ENCODE results near the gene RFXAP.
"Not testable (repeated sequence)": the region's sequence is repeated elsewhere in the genome, so short reads cannot be mapped to it uniquely, and the experiment has no call there.

RFXAP gene

GRCh38 chr13:36786175-36786574, 32.8 kb upstream of the RFXAP start:
- not testable (repeated sequence) for H4K91ac ChIP-seq (ENCODE audit: low read depth, low read length, poor library complexity); H3K4me1 ChIP-seq (ENCODE audit: control insufficient read depth in 2 of 2, insufficient read depth in 1 of 2, low read depth in 1 of 2, low read length in 2 of 2); H3K4me3 ChIP-seq (ENCODE audit: low read length in 2 of 2); H3K4me2 ChIP-seq (ENCODE audit: insufficient read depth, low read length, poor library complexity, severe bottlenecking); H2BK12ac ChIP-seq (ENCODE audit: low read length); H3K14ac ChIP-seq (ENCODE audit: low read length); H4K8ac ChIP-seq (ENCODE audit: low read depth, low read length); H3K27ac ChIP-seq (replicated peaks; ENCODE audit: low read length); H2BK5ac ChIP-seq (ENCODE audit: low read length); H2BK120ac ChIP-seq (ENCODE audit: low read depth, low read length); H2BK15ac ChIP-seq (ENCODE audit: low read length); DNase-seq (ENCODE audit: low spot score); H3K9me3 ChIP-seq (replicated peaks in 1 of 2; ENCODE audit: control insufficient read depth in 2 of 2, insufficient read depth in 1 of 2, low read depth in 1 of 2, low read length in 2 of 2); H3K36me3 ChIP-seq (replicated peaks in 1 of 2; ENCODE audit: control insufficient read depth in 2 of 2, insufficient read depth in 2 of 2, low read length in 2 of 2); H3K79me1 ChIP-seq (ENCODE audit: low read depth, low read length); H2AFZ ChIP-seq (ENCODE audit: low read length); H3K9ac ChIP-seq (ENCODE audit: low read depth, low read length, poor library complexity); H3K23ac ChIP-seq (ENCODE audit: low read depth, low read length, poor library complexity); H3K4ac ChIP-seq (ENCODE audit: low read length); H3K27me3 ChIP-seq (ENCODE audit: control insufficient read depth in 3 of 3, insufficient read depth in 3 of 3, low read depth in 1 of 3, low read length in 3 of 3); H3K18ac ChIP-seq (ENCODE audit: low read length); H2AK5ac ChIP-seq (ENCODE audit: low read depth, low read length)
- WGBS, 2 donors (ENCODE audit: extremely low coverage in 2 of 2, insufficient read length in 2 of 2, insufficient replicate concordance in 1 of 2): no CpG with 5 or more reads among the region's 4 CpGs

DNA sequence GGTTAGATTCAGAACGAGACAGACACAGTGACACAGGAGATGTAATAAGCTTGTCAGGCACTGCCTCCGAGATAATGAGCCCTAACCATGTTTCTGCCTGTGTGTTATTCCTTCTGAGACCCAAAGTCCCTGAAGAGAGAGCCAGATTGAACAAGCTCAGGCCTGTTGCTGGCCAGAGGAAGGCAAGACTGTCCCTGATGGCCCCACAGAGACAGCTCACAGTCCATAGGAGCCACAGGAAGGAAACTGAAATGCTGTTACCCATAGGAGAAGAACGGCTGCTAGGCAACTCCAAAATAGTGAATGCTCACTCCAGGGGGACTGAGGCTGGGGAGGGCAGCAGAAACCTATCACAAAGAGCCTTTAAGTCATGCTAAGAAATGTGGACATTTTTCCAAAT, 31.8 kb upstream of the RFXAP start:
- H3K4me1 ChIP-seq (ENCODE audit: control insufficient read depth in 2 of 2, insufficient read depth in 1 of 2, low read depth in 1 of 2, low read length in 2 of 2): peaks cover 0 to 8% of the 10 kb centered on the region in 2 donors
- H2AK5ac ChIP-seq (ENCODE audit: low read depth, low read length): no peak overlapping the region
- H2BK120ac ChIP-seq (ENCODE audit: low read depth, low read length): no peak overlapping the region
- no peak overlapping the region for H2BK5ac ChIP-seq (ENCODE audit: low read length)
- H3K36me3 ChIP-seq (replicated peaks in 1 of 2; ENCODE audit: control insufficient read depth in 2 of 2, insufficient read depth in 2 of 2, low read length in 2 of 2): no peaks in the 10 kb centered on the region
- no peak overlapping the region for H2BK12ac ChIP-seq (ENCODE audit: low read length)
- H3K9me3 ChIP-seq (replicated peaks in 1 of 2; ENCODE audit: control insufficient read depth in 2 of 2, insufficient read depth in 1 of 2, low read depth in 1 of 2, low read length in 2 of 2): no peaks in the 10 kb centered on the region
- no peaks in the 10 kb centered on the region for H3K27me3 ChIP-seq (ENCODE audit: control insufficient read depth in 3 of 3, insufficient read depth in 3 of 3, low read depth in 1 of 3, low read length in 3 of 3)
- no peak overlapping the region for H3K27ac ChIP-seq (replicated peaks; ENCODE audit: low read length)
- H3K4me2 ChIP-seq (ENCODE audit: insufficient read depth, low read length, poor library complexity, severe bottlenecking): no peak overlapping the region
- no peaks in the 10 kb centered on the region for H3K79me1 ChIP-seq (ENCODE audit: low read depth, low read length)
- H3K4ac ChIP-seq (ENCODE audit: low read length): no peak overlapping the region
- H3K23ac ChIP-seq (ENCODE audit: low read depth, low read length, poor library complexity): no peak overlapping the region
- DNase-seq (ENCODE audit: low spot score): no peak
- H4K8ac ChIP-seq (ENCODE audit: low read depth, low read length): no peak overlapping the region
- H3K4me3 ChIP-seq (ENCODE audit: low read length in 2 of 2): no peak overlapping the region
- H3K14ac ChIP-seq (ENCODE audit: low read length): no peak overlapping the region
- H3K9ac ChIP-seq (ENCODE audit: low read depth, low read length, poor library complexity): no peak overlapping the region
- no peak overlapping the region for H4K91ac ChIP-seq (ENCODE audit: low read depth, low read length, poor library complexity)
- WGBS, 2 donors (ENCODE audit: extremely low coverage in 2 of 2, insufficient read length in 2 of 2, insufficient replicate concordance in 1 of 2): no CpG with 5 or more reads among the region's 3 CpGs
- H2AFZ ChIP-seq (ENCODE audit: low read length): peak overlapping the region; percentile 90
- no peak overlapping the region for H3K18ac ChIP-seq (ENCODE audit: low read length)
- no peak overlapping the region for H2BK15ac ChIP-seq (ENCODE audit: low read length)

GRCh38 chr13:36788276-36788675, 30.7 kb upstream of the RFXAP start:
- Histone ChIP-seq H2AFZ (ENCODE audit: low read length) (no peak overlapping the region), H2BK5ac (ENCODE audit: low read length) (no peak overlapping the region), H3K27me3 (ENCODE audit: control insufficient read depth in 3 of 3, insufficient read depth in 3 of 3, low read depth in 1 of 3, low read length in 3 of 3) (no peaks in the 10 kb centered on the region), H3K18ac (ENCODE audit: low read length) (no peak overlapping the region), H4K8ac (ENCODE audit: low read depth, low read length) (no peak overlapping the region), H3K9ac (ENCODE audit: low read depth, low read length, poor library complexity) (no peak overlapping the region), H3K4me1 (ENCODE audit: control insufficient read depth in 2 of 2, insufficient read depth in 1 of 2, low read depth in 1 of 2, low read length in 2 of 2) (peaks cover 0 to 8% of the 10 kb centered on the region in 2 donors), H3K4me2 (ENCODE audit: insufficient read depth, low read length, poor library complexity, severe bottlenecking) (no peak overlapping the region), H3K4me3 (ENCODE audit: low read length in 2 of 2) (no peak overlapping the region), H2BK12ac (ENCODE audit: low read length) (no peak overlapping the region), H3K14ac (ENCODE audit: low read length) (no peak overlapping the region), H3K79me1 (ENCODE audit: low read depth, low read length) (no peaks in the 10 kb centered on the region), H3K9me3 (replicated peaks in 1 of 2; ENCODE audit: control insufficient read depth in 2 of 2, insufficient read depth in 1 of 2, low read depth in 1 of 2, low read length in 2 of 2) (no peaks in the 10 kb centered on the region), H3K27ac (replicated peaks; ENCODE audit: low read length) (no peak overlapping the region), H3K23ac (ENCODE audit: low read depth, low read length, poor library complexity) (no peak overlapping the region), H4K91ac (ENCODE audit: low read depth, low read length, poor library complexity) (no peak overlapping the region), H2BK15ac (ENCODE audit: low read length) (no peak overlapping the region), H2BK120ac (ENCODE audit: low read depth, low read length) (no peak overlapping the region), H2AK5ac (ENCODE audit: low read depth, low read length) (no peak overlapping the region), H3K4ac (ENCODE audit: low read length) (no peak overlapping the region), H3K36me3 (replicated peaks in 1 of 2; ENCODE audit: control insufficient read depth in 2 of 2, insufficient read depth in 2 of 2, low read length in 2 of 2) (no peaks in the 10 kb centered on the region)
- WGBS, 2 donors (ENCODE audit: extremely low coverage in 2 of 2, insufficient read length in 2 of 2, insufficient replicate concordance in 1 of 2): no CpG with 5 or more reads among the region's 4 CpGs
- DNase-seq (ENCODE audit: low spot score): no peak

- Histone ChIP-seq H3K36me3 (replicated peaks in 1 of 2; ENCODE audit: control insufficient read depth in 2 of 2, insufficient read depth in 2 of 2, low read length in 2 of 2) (no peaks in the 10 kb centered on the region), H4K8ac (ENCODE audit: low read depth, low read length) (no peak overlapping the region), H3K79me1 (ENCODE audit: low read depth, low read length) (no peaks in the 10 kb centered on the region), H3K4me1 (ENCODE audit: control insufficient read depth in 2 of 2, insufficient read depth in 1 of 2, low read depth in 1 of 2, low read length in 2 of 2) (peaks cover 0 to 8% of the 10 kb centered on the region in 2 donors), H3K18ac (ENCODE audit: low read length) (no peak overlapping the region), H3K9ac (ENCODE audit: low read depth, low read length, poor library complexity) (no peak overlapping the region), H4K91ac (ENCODE audit: low read depth, low read length, poor library complexity) (no peak overlapping the region), H3K4me2 (ENCODE audit: insufficient read depth, low read length, poor library complexity, severe bottlenecking) (no peak overlapping the region), H2BK120ac (ENCODE audit: low read depth, low read length) (no peak overlapping the region), H3K4me3 (ENCODE audit: low read length in 2 of 2) (no peak overlapping the region), H2BK12ac (ENCODE audit: low read length) (no peak overlapping the region), H3K27ac (replicated peaks; ENCODE audit: low read length) (no peak overlapping the region), H2BK15ac (ENCODE audit: low read length) (no peak overlapping the region), H3K27me3 (ENCODE audit: control insufficient read depth in 3 of 3, insufficient read depth in 3 of 3, low read depth in 1 of 3, low read length in 3 of 3) (no peaks in the 10 kb centered on the region), H3K9me3 (replicated peaks in 1 of 2; ENCODE audit: control insufficient read depth in 2 of 2, insufficient read depth in 1 of 2, low read depth in 1 of 2, low read length in 2 of 2) (no peaks in the 10 kb centered on the region), H3K23ac (ENCODE audit: low read depth, low read length, poor library complexity) (no peak overlapping the region), H3K14ac (ENCODE audit: low read length) (no peak overlapping the region), H3K4ac (ENCODE audit: low read length) (no peak overlapping the region), H2AK5ac (ENCODE audit: low read depth, low read length) (no peak overlapping the region), H2AFZ (ENCODE audit: low read length) (no peak overlapping the region), H2BK5ac (ENCODE audit: low read length) (no peak overlapping the region)
- no peak for DNase-seq (ENCODE audit: low spot score)
- WGBS, 2 donors (ENCODE audit: extremely low coverage in 2 of 2, insufficient read length in 2 of 2, insufficient replicate concordance in 1 of 2): no CpG with 5 or more reads among the region's 3 CpGs
These were observed 30.0 kb upstream of the RFXAP start for GRCh38 chr13:36789061-36789460.
